ENCODE measurements around the gene DENND1C. TPM values are rescaled to one million over a fixed set of nuclear protein-coding genes. Genes with fewer than 3 reads are reported as not detected.

Gene DENND1C
- total and polyA plus RNA-seq, 9 of the 15 experiments (the other 6 are each of a cell fraction or from before 2014, with no cell fraction given), result 0.03 to 1.2 (median 0.32) TPM; not detected in 1

DNA sequence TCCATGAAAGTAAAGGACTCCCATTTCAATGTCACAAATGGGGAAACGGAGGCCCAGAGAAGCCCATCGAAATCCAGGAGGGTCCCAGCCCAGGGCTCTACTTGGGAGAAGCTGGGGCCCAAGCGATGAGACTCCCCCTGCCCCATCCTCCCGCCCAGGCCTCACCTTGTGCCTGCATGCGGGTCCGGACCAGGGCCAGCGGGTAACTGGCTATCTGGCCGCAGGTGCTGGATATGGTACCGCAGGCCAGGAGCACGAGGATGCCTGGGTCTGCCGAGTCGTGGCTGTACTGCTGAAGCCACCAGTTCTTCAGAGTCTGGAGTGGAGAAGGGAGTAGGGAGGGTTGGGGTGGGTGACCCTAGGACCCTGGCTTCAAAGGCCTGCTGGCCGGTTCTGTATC, 37.6 kb downstream of the DENND1C start:
- H4K20me1 ChIP-seq (replicated peaks; ENCODE audit: control insufficient read depth, insufficient read depth, low read length), result no peaks in the 10 kb centered on the region
- intact Hi-C loops (cut with micrococcal nuclease), result no loop called here
- H3K9me1 ChIP-seq (ENCODE audit: control insufficient read depth, insufficient read depth, low read length), result no peaks in the 10 kb centered on the region
- BruUV-seq (replicated peaks), result no TSS peak
- POLR2A ChIA-PET, result interaction anchor here (0.6 kb wide), 1 partner anchor 10 kb away, joined by 4 read pairs; the partner anchor contains the start of gene SLC25A41
- DNase-seq (ENCODE audit: extremely low read depth in 1 of 4, low spot score in 3 of 4) (no peak), FAIRE-seq (no peak), ATAC-seq (no peak)
- H3K79me2 ChIP-seq (ENCODE audit: control insufficient read depth, insufficient read depth, low read length), result no peaks in the 10 kb centered on the region
- no peak overlapping the region for H2AFZ ChIP-seq (ENCODE audit: low read depth, low read length)
- no peak overlapping the region for H3K9ac ChIP-seq (ENCODE audit: insufficient read depth in 1 of 2, low read depth in 2 of 2, low read length in 2 of 2)
- H3K9me3 ChIP-seq (replicated peaks; ENCODE audit: control insufficient read depth, insufficient read depth, low read depth, low read length), result no peaks in the 10 kb centered on the region
- no peaks in the 10 kb centered on the region; a peak in 1 of 5 replicates for H3K4me1 ChIP-seq (replicated peaks in 1 of 2; ENCODE audit: control insufficient read depth in 2 of 2, insufficient read depth in 2 of 2, low read length in 2 of 2)
- no peaks in the 10 kb centered on the region for H3K27me3 ChIP-seq (ENCODE audit: control insufficient read depth in 2 of 2, insufficient read depth in 2 of 2, low read length in 2 of 2)
- in situ Hi-C loops (cut with MboI), result no loop called here
- 90% methylated on average over 11 of the region's 13 CpGs for WGBS (ENCODE audit: insufficient coverage, low coverage, missing lambda C conversion rate)
- no peak overlapping the region for H3K27ac ChIP-seq (ENCODE audit: extremely low read depth, low read depth, low read length)
- H3K36me3 ChIP-seq (ENCODE audit: control insufficient read depth, insufficient read depth, low read length), result peaks cover 5% of the 10 kb centered on the region; the same call in 2 of the 3 replicates
- H3K4me3 ChIP-seq, result no peak overlapping the region
- TF ChIP-seq POLR2G (IDR thresholded peaks at IDR 0.05; ENCODE audit: low read depth, low read length) (0 out of 2 replicates have a peak, but pooled peaks have one; percentile 31), TSC22D4 (tag; IDR thresholded peaks at IDR 0.05) (no peak)
- CTCF ChIA-PET (ENCODE audit: low intra/inter-chr PET ratio), result no interaction called here
- H3K4me2 ChIP-seq (ENCODE audit: insufficient read depth, low read length), result no peak overlapping the region

DNA sequence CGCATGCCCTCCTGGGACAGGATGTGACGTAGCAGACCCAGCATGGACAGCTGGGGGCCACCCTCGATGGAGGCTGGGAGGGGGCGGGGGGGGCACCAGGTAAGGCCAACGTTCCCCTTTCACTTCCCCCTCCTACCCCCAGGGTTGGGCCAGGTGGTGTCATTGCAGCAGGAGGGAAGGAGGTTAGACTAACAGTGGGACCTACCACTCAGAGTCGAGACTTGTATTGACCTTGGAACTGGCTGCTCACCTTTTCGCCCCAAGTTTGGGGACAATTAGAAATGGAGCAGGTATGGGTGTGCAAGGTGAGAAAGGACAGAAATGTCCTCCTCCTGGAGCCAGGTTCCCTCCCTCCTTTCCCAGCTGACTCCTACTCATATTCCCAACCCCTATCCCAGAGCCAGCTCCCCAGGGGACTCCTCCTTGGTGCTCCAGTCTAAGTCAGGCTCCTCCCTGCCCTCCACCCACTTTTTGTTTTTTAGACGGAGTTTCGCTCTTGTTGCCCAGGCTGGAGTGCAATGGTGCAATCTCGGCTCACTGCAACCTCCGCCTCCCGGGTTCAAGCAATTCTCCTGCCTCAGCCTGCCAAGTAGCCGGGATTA, 39.4 kb downstream of the DENND1C start:
- Histone ChIP-seq H3K4me3 (no peak overlapping the region), H3K9me1 (ENCODE audit: control insufficient read depth, insufficient read depth, low read length) (no peaks in the 10 kb centered on the region), H3K9me3 (replicated peaks; ENCODE audit: control insufficient read depth, insufficient read depth, low read depth, low read length) (no peaks in the 10 kb centered on the region), H4K20me1 (replicated peaks; ENCODE audit: control insufficient read depth, insufficient read depth, low read length) (no peaks in the 10 kb centered on the region), H3K79me2 (ENCODE audit: control insufficient read depth, insufficient read depth, low read length) (no peaks in the 10 kb centered on the region), H3K9ac (ENCODE audit: insufficient read depth in 1 of 2, low read depth in 2 of 2, low read length in 2 of 2) (no peak overlapping the region), H3K4me1 (replicated peaks in 1 of 2; ENCODE audit: control insufficient read depth in 2 of 2, insufficient read depth in 2 of 2, low read length in 2 of 2) (no peaks in the 10 kb centered on the region; a peak in 1 of 5 replicates), H3K27ac (ENCODE audit: extremely low read depth, low read depth, low read length) (no peak overlapping the region), H3K27me3 (ENCODE audit: control insufficient read depth in 2 of 2, insufficient read depth in 2 of 2, low read length in 2 of 2) (no peaks in the 10 kb centered on the region), H2AFZ (ENCODE audit: low read depth, low read length) (no peak overlapping the region), H3K4me2 (ENCODE audit: insufficient read depth, low read length) (no peak overlapping the region), H3K36me3 (ENCODE audit: control insufficient read depth, insufficient read depth, low read length) (peaks cover 5% of the 10 kb centered on the region; the same call in 1 of the 3 replicates)
- 82% methylated on average over 8 of the region's 13 CpGs for WGBS (ENCODE audit: insufficient coverage, low coverage, missing lambda C conversion rate)
- FAIRE-seq (no peak), DNase-seq (ENCODE audit: extremely low read depth in 1 of 4, low spot score in 3 of 4) (no peak), ATAC-seq (no peak)
- ChIA-PET CTCF (ENCODE audit: low intra/inter-chr PET ratio) (no interaction called here), POLR2A (no interaction called here)
- intact Hi-C loops (cut with micrococcal nuclease) (no loop called here), in situ Hi-C loops (cut with MboI) (no loop called here)
- no TSS peak for BruUV-seq (replicated peaks)
- no peak for TF ChIP-seq HMG20A (CRISPR knock-in tag; conservative IDR thresholded peaks at IDR 0.05)
- peak; percentile 66; the same call in 1 of the 2 replicates for TF ChIP-seq BCOR (IDR thresholded peaks at IDR 0.05)
- TF ChIP-seq, protein P1, sequence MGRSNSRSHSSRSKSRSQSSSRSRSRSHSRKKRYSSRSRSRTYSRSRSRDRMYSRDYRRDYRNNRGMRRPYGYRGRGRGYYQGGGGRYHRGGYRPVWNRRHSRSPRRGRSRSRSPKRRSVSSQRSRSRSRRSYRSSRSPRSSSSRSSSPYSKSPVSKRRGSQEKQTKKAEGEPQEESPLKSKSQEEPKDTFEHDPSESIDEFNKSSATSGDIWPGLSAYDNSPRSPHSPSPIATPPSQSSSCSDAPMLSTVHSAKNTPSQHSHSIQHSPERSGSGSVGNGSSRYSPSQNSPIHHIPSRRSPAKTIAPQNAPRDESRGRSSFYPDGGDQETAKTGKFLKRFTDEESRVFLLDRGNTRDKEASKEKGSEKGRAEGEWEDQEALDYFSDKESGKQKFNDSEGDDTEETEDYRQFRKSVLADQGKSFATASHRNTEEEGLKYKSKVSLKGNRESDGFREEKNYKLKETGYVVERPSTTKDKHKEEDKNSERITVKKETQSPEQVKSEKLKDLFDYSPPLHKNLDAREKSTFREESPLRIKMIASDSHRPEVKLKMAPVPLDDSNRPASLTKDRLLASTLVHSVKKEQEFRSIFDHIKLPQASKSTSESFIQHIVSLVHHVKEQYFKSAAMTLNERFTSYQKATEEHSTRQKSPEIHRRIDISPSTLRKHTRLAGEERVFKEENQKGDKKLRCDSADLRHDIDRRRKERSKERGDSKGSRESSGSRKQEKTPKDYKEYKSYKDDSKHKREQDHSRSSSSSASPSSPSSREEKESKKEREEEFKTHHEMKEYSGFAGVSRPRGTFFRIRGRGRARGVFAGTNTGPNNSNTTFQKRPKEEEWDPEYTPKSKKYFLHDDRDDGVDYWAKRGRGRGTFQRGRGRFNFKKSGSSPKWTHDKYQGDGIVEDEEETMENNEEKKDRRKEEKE (IDR thresholded peaks at IDR 0.05; ENCODE audit: borderline replicate concordance in 1 of 2, control insufficient read depth in 1 of 2, low read depth in 2 of 2, low read length in 1 of 2), result no peak
- TF ChIP-seq RBM25 (IDR thresholded peaks at IDR 0.05; ENCODE audit: low read depth, low read length, severe bottlenecking), result peak; percentile 32
- peak; percentile 57; the same call in 1 of the 2 replicates for TF ChIP-seq ZNF263 (CRISPR knock-in tag; IDR thresholded peaks at IDR 0.05; ENCODE audit: borderline replicate concordance)

Measured in K562 (cell line).